ENCODE results near the gene VPS39.

VPS39 gene

DNA sequence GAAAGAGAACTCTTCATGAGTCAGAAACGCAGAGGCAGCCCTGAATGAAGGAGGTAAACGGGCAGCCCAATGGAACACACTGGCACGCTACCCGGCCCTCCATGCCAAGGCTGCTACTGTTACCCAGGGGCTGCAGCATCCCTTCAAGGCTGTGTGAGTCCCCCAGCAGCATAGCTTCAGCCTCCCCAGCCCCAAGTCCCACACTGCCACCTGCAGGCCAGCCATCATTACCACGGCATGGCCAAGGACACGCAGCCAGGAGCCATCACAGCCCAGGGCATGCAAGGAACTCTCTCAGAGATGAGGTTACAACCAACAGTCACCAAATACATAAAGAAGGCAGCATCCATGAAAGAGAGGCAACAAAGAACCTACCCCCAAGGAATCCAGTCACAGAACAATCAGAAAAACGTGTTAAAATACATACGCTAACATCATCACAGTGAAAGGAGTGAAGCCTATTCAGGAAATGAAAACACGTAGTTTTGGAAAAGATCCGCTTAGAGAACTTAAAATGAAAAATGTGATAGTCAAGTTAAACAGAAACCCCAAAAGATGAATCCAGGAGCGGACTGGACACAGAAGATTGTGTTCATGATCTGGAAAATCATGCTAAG, 74.1 kb downstream of the VPS39 start:
- Histone ChIP-seq H3K36me3 (ENCODE audit: low read length) (no peaks in the 10 kb centered on the region), H3K9me3 (ENCODE audit: insufficient read depth, low read length) (no peaks in the 10 kb centered on the region), H3F3A (ENCODE audit: insufficient read depth) (no peaks in the 10 kb centered on the region), H3K9me2 (replicated peaks; ENCODE audit: insufficient read depth, low read length) (no peaks in the 10 kb centered on the region), H3K4me2 (ENCODE audit: low read depth, low read length, poor library complexity, severe bottlenecking) (no peak overlapping the region), H3K79me2 (ENCODE audit: insufficient read depth, low read length) (no peaks in the 10 kb centered on the region), H2AFZ (ENCODE audit: low read depth, low read length, severe bottlenecking) (no peak overlapping the region), H3K27ac (ENCODE audit: low read depth, low read length) (no peak overlapping the region), H4K20me1 (ENCODE audit: low read depth, low read length) (no peaks in the 10 kb centered on the region), H3K27me3 (ENCODE audit: low read length) (no peaks in the 10 kb centered on the region), H3K9ac (ENCODE audit: low read length) (no peak overlapping the region), H3K4me3 (ENCODE audit: insufficient read depth, low read length, poor library complexity, severe bottlenecking) (no peak overlapping the region)
- no peak for TF ChIP-seq EZH2phosphoT487 (conservative IDR thresholded peaks at IDR 0.05; ENCODE audit: low read length)
- TF ChIP-seq, protein P1, sequence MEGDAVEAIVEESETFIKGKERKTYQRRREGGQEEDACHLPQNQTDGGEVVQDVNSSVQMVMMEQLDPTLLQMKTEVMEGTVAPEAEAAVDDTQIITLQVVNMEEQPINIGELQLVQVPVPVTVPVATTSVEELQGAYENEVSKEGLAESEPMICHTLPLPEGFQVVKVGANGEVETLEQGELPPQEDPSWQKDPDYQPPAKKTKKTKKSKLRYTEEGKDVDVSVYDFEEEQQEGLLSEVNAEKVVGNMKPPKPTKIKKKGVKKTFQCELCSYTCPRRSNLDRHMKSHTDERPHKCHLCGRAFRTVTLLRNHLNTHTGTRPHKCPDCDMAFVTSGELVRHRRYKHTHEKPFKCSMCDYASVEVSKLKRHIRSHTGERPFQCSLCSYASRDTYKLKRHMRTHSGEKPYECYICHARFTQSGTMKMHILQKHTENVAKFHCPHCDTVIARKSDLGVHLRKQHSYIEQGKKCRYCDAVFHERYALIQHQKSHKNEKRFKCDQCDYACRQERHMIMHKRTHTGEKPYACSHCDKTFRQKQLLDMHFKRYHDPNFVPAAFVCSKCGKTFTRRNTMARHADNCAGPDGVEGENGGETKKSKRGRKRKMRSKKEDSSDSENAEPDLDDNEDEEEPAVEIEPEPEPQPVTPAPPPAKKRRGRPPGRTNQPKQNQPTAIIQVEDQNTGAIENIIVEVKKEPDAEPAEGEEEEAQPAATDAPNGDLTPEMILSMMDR (IDR thresholded peaks at IDR 0.05; ENCODE audit: insufficient read depth, low read length, poor library complexity, severe bottlenecking) = peak; percentile 57

DNA sequence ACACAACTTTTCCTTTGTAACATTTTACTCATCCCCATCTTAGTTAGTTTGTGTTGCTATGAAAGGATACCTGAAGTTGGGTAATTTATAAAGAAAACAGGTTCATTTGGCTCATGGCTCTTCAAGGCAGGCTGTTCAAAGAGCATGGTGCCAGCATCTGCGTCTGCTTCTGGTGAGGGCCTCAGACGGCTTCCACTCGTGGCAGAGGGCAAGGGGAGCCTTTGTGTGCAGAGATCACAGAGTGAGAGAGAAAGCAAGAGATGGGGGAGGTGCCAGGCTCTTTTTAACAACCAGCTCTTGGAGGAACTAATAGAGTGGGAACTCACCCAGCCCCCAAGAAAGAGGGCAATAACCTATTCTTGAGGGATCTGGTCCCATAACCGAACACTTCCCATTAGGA, 74.7 kb downstream of the VPS39 start:
- H3K27ac ChIP-seq (ENCODE audit: low read depth, low read length) = no peak overlapping the region
- no peak overlapping the region for H3K4me2 ChIP-seq (ENCODE audit: low read depth, low read length, poor library complexity, severe bottlenecking)
- H3K36me3 ChIP-seq (ENCODE audit: low read length) = no peaks in the 10 kb centered on the region
- no peaks in the 10 kb centered on the region for H3K79me2 ChIP-seq (ENCODE audit: insufficient read depth, low read length)
- no peak overlapping the region for H3K9ac ChIP-seq (ENCODE audit: low read length)
- no peak overlapping the region for H2AFZ ChIP-seq (ENCODE audit: low read depth, low read length, severe bottlenecking)
- H3K9me3 ChIP-seq (ENCODE audit: insufficient read depth, low read length) = no peaks in the 10 kb centered on the region
- no peak for TF ChIP-seq EZH2phosphoT487 (conservative IDR thresholded peaks at IDR 0.05; ENCODE audit: low read length)
- TF ChIP-seq, protein P1 (IDR thresholded peaks at IDR 0.05; ENCODE audit: insufficient read depth, low read length, poor library complexity, severe bottlenecking) = no peak
- H4K20me1 ChIP-seq (ENCODE audit: low read depth, low read length) = no peaks in the 10 kb centered on the region
- H3K27me3 ChIP-seq (ENCODE audit: low read length) = no peaks in the 10 kb centered on the region
- H3K4me3 ChIP-seq (ENCODE audit: insufficient read depth, low read length, poor library complexity, severe bottlenecking) = no peak overlapping the region
- H3K9me2 ChIP-seq (replicated peaks; ENCODE audit: insufficient read depth, low read length) = no peaks in the 10 kb centered on the region
- H3F3A ChIP-seq (ENCODE audit: insufficient read depth) = no peaks in the 10 kb centered on the region

DNA sequence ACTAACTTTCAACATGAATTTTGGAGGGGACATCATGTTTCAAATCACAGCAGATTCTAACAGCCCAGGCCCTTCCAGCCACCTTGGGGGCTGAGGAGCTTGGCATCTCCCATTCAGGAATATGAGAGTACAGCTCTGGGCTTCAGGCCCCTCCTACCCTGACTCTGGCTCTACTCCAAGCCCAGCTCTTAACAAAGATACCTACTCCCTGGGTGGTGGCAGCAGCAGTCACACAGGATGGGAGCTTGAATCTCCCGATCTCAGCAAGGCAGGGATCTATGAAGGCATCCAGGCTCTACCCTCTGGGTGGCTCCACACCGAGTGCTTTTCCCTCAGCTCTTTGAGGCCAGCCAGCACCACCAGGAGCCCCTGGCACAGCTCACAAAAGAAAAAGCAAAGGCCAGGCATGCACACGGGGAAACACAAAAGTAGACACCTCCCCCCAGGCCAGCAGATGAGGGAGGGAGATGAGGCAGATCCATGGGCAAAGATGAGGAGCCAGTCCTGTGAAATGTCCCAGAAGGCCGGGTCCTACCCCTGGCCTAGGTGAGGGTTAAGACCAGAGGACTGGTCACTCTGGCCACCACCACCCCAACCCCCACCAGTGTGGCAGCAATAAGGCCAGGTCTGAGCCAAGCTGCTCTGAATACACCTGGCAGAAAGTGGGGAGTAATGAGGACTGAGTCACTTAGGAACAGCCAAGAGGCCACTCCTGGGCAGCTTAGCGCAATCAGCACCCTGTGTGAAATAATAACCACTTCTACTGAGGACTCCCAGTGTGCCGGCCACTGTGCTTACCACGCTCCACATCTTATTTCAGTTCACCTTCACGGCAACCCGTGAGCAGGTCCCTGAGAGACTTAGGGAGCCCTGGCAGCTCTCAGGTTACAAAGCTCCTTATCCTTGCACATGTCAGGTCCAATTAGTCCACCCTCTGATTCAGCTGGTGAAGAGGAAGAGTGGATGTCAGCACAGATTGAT, 76.0 kb downstream of the VPS39 start:
- no peaks in the 10 kb centered on the region for H3F3A ChIP-seq (ENCODE audit: insufficient read depth)
- H3K9ac ChIP-seq (ENCODE audit: low read length) = no peak overlapping the region
- no peak overlapping the region for H2AFZ ChIP-seq (ENCODE audit: low read depth, low read length, severe bottlenecking)
- H3K4me2 ChIP-seq (ENCODE audit: low read depth, low read length, poor library complexity, severe bottlenecking) = no peak overlapping the region
- no peaks in the 10 kb centered on the region for H3K27me3 ChIP-seq (ENCODE audit: low read length)
- no peaks in the 10 kb centered on the region for H3K9me2 ChIP-seq (replicated peaks; ENCODE audit: insufficient read depth, low read length)
- H3K79me2 ChIP-seq (ENCODE audit: insufficient read depth, low read length) = no peaks in the 10 kb centered on the region
- no peaks in the 10 kb centered on the region for H3K9me3 ChIP-seq (ENCODE audit: insufficient read depth, low read length)
- H3K36me3 ChIP-seq (ENCODE audit: low read length) = no peaks in the 10 kb centered on the region
- H3K27ac ChIP-seq (ENCODE audit: low read depth, low read length) = no peak overlapping the region
- no peaks in the 10 kb centered on the region for H4K20me1 ChIP-seq (ENCODE audit: low read depth, low read length)
- H3K4me3 ChIP-seq (ENCODE audit: insufficient read depth, low read length, poor library complexity, severe bottlenecking) = no peak overlapping the region
- no peak for TF ChIP-seq EZH2phosphoT487 (conservative IDR thresholded peaks at IDR 0.05; ENCODE audit: low read length)
- TF ChIP-seq, protein P1 (IDR thresholded peaks at IDR 0.05; ENCODE audit: insufficient read depth, low read length, poor library complexity, severe bottlenecking) = no peak

Data from SU-DHL-6 (cell line).